ENCODE measurements around the gene TNFSF11. TPM values are rescaled to one million over a fixed set of nuclear protein-coding genes. Genes with fewer than 3 reads are reported as not detected.

TNFSF11 gene
- total RNA-seq, 1 experiment from 2014 or later: 3.5 TPM

DNA sequence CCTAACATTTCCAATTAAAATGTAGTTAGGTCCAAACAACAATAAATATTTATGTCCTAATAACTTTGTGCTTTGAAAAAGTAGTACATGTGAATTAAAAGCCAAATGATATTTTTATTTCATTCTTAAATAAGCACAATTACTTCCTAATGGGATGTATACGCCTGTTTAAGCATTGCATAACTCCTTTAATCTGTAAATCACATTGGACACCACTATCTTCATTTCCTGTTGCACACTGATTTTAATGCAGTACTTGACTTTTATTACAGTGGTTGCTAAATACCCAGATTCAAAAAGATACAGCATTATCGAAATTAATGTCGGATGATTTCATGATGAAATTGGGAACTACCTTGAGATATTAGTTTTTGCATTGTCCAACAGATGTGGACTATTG, 70.9 kb downstream of the TNFSF11 start:
- Histone ChIP-seq H3K79me2 (ENCODE audit: insufficient read depth, low read length) (no peaks in the 10 kb centered on the region), H4K91ac (ENCODE audit: insufficient read length, low read depth, low read length) (no peak overlapping the region), H3K79me1 (ENCODE audit: insufficient read depth, low read depth, low read length, poor library complexity, severe bottlenecking) (no peaks in the 10 kb centered on the region), H2BK15ac (ENCODE audit: low read depth, low read length) (no peak overlapping the region), H3K4me2 (ENCODE audit: insufficient read depth, insufficient read length, low read length) (no peak overlapping the region), H3K9me3 (ENCODE audit: control insufficient read depth, low read depth, low read length) (no peaks in the 10 kb centered on the region), H4K8ac (replicated peaks; ENCODE audit: insufficient read length, low read depth, low read length) (no peak overlapping the region), H2BK120ac (ENCODE audit: low read depth, low read length, poor library complexity, severe bottlenecking) (no peak overlapping the region), H3K9ac (ENCODE audit: extremely low read depth, insufficient read length, low read length) (no peak overlapping the region), H3K4me1 (ENCODE audit: insufficient read depth, low read length) (no peaks in the 10 kb centered on the region), H3K14ac (ENCODE audit: insufficient read depth, low read length) (no peak overlapping the region), H3T11ph (ENCODE audit: low read length) (no peak overlapping the region), H3K18ac (ENCODE audit: insufficient read length, low read depth, low read length) (no peak overlapping the region), H3K27ac (ENCODE audit: insufficient read length, low read depth, low read length) (no peak overlapping the region), H2BK12ac (ENCODE audit: insufficient read length, low read depth, low read length) (no peak overlapping the region), H3K23ac (ENCODE audit: insufficient read length, low read depth, low read length) (no peak overlapping the region), H2AFZ (ENCODE audit: low read length) (no peak overlapping the region), H3K23me2 (ENCODE audit: insufficient read length, low read depth, low read length, poor library complexity, severe bottlenecking) (no peaks in the 10 kb centered on the region), H2BK20ac (ENCODE audit: low read depth, low read length, poor library complexity, severe bottlenecking) (no peak overlapping the region), H2AK5ac (ENCODE audit: insufficient read length, low read length) (no peak overlapping the region), H3K4ac (ENCODE audit: low read depth, low read length) (no peak overlapping the region), H3K56ac (ENCODE audit: insufficient read length, low read depth, low read length) (no peak overlapping the region), H3K27me3 (ENCODE audit: insufficient read depth, low read length) (no peaks in the 10 kb centered on the region), H4K5ac (ENCODE audit: insufficient read length, low read depth, low read length) (no peak overlapping the region), H4K20me1 (ENCODE audit: control insufficient read depth, insufficient read depth, insufficient read length) (no peaks in the 10 kb centered on the region), H2BK5ac (ENCODE audit: insufficient read length, low read length) (no peak overlapping the region)
- Mint-ChIP-seq H3K9me3 (peaks cover 10 to 11% of the 10 kb centered on the region in 2 experiments), H3K4me3 (no peak overlapping the region), H3K4me1 (0 out of 4 replicates have a peak, but pooled peaks cover 0 to 2% of the 10 kb centered on the region in 2 experiments), H3K36me3 (ENCODE audit: insufficient read depth in 1 of 3, low read depth in 3 of 3) (peaks cover 0 to 19% (median 3%) of the 10 kb centered on the region in 3 experiments; a peak in 3 of 7 replicates), H3K27me3 (ENCODE audit: low read depth) (peaks cover 3% of the 10 kb centered on the region; the same call in 1 of the 2 replicates), H3K27ac (no peak overlapping the region)
- TF ChIP-seq CTCF (conservative IDR thresholded peaks at IDR 0.05): no peak
- no CpG with 5 or more reads among the region's 3 CpGs for WGBS (ENCODE audit: extremely low coverage, insufficient read length, low lambda C conversion rate)
- DNase-seq: no peak
